ENCODE measurements around the gene IL12B.
"Not testable (repeated sequence)": the region's sequence is repeated elsewhere in the genome, so short reads cannot be mapped to it uniquely, and the experiment has no call there.

The IL12B gene

DNA sequence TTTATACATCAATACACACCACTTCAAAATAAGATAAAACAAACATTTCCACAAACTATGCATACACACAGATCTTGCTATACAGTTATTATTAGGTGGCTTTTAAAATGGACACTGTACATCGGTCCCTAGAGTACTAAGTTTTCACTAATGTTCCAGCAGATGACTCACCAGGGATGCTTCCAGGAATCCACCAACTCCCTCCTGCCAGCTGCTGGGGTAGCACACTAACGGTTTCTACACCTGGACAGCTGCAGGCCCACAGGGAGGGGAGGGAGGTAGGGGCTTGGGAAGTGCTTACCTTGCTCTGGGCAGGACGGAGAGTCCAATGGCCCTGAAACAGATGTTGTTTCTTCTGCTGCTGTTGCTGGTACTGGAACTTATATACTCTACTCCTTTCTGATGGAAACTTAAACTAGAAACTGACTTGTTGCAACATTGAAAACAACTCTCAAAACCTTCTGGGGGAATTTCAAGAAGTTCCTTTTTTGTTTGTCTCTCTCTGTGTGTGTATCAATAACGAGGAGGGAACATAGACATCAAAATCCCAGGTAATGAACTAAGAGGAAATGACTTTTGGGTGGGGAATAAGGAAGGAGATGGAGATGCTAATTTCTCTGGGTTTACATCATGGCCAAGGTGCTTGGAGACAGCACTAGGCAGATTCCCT lies at the start of gene IL12B:
Gene IL12B (minus strand): TSS at position 357 of the 670 bp plus-strand sequence. CDS start 3,705 bp downstream, outside the sequence.
- peak; percentile 26 for DNase-seq (ENCODE audit: low read depth)
- peak within 1 kb of the TSS; percentile 44 for H3K4me3 ChIP-seq (ENCODE audit: low read length)
- no peak for TF ChIP-seq CTCF (IDR thresholded peaks at IDR 0.05; ENCODE audit: insufficient read depth, low read depth, low read length, missing control alignments)

- no peak for DNase-seq (ENCODE audit: low read depth)
- no peak for TF ChIP-seq CTCF (IDR thresholded peaks at IDR 0.05; ENCODE audit: insufficient read depth, low read depth, low read length, missing control alignments)
- H3K4me3 ChIP-seq (ENCODE audit: low read length) = no peak overlapping the region
Observed at GRCh38 chr5:159377653-159378052, 47.4 kb upstream of the IL12B start.

DNA sequence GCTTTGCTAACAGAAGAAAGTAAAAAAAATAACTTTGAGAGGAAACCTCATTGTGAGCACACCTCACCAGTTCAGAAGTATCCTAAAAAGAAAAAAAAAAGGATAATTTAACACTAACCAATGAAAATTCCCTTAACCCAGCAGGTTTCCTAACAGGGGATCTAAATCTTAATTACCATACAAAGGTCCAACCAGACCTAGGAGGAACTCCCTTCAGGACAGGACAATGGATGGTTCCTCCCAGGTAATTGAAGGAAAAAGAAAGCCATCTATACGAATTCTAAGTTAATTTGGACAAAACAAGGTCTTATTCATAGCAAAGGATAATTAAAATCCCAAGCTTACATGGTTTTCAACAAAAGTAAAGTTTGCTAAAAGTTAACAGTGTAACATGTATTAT lies 37.6 kb upstream of the IL12B start:
- H3K4me3 ChIP-seq (ENCODE audit: low read length); DNase-seq (ENCODE audit: low read depth): not testable (repeated sequence)

DNA sequence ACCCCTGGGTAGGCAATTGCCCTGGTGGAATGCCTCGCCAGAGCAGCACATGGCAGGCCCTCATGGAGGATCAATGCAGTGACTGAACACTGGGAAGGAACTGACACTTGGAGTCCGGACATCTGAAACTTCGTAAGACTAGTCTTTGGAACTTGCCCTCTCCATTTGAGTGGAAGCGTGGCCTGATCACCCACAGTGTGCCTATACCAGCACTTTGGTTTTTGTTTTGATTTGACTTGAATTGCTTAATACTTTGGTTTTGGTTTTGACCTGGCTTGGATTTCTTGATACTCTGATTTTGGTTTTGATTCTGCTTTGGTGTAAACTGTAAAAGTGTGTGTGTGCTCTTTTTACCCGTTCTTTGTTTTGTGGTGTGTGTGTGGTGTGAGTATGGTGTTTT lies 36.5 kb upstream of the IL12B start:
- not testable (repeated sequence) for DNase-seq (ENCODE audit: low read depth); H3K4me3 ChIP-seq (ENCODE audit: low read length)

DNA sequence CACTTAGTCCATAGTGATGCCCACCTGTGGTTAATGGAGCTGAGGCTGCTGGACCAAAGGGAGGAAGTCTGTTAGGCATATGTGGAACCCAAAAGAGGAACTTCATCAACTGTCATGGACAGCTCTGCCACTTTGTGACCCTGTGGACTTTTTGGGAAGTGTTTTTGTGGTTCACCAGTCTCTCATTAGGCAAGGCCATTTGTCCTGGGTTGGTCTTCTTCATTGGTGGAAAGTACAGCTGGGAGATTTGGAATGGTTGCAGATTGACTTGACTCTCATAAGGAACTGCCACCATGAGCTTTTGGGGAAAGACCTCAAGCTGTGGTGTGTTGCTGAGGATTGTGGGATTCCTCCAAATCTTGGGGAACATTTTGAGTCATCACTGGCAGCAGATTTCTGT lies 31.9 kb upstream of the IL12B start:
- no peak overlapping the region for H3K4me3 ChIP-seq (ENCODE audit: low read length)
- no peak for TF ChIP-seq CTCF (IDR thresholded peaks at IDR 0.05; ENCODE audit: insufficient read depth, low read depth, low read length, missing control alignments)
- DNase-seq (ENCODE audit: low read depth) = no peak

GRCh38 chr5:159359871-159360270 lies 29.6 kb upstream of the IL12B start:
- H3K4me3 ChIP-seq (ENCODE audit: low read length); DNase-seq (ENCODE audit: low read depth): not testable (repeated sequence)

DNA sequence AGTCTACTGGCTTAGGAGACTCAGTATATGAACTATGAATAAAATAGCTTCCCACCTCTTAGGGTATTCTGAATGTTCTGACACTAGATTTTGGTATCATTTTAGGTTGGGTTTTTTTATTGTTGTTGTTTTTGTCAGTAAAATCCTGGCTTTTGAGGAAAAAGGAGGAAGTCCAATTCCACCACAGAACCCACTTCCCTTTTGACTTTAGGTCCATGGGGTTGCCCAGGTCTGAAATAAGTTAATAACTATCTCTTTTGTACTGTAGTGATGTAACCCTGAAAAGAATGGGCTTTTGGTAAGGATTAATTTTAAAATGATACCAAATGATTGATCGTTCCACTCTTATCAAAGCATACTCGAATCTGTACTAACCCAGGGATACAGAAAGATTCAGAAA lies 29.1 kb upstream of the IL12B start:
- no peak for DNase-seq (ENCODE audit: low read depth)
- TF ChIP-seq CTCF (IDR thresholded peaks at IDR 0.05; ENCODE audit: insufficient read depth, low read depth, low read length, missing control alignments) = no peak
- no peak overlapping the region for H3K4me3 ChIP-seq (ENCODE audit: low read length)

DNA sequence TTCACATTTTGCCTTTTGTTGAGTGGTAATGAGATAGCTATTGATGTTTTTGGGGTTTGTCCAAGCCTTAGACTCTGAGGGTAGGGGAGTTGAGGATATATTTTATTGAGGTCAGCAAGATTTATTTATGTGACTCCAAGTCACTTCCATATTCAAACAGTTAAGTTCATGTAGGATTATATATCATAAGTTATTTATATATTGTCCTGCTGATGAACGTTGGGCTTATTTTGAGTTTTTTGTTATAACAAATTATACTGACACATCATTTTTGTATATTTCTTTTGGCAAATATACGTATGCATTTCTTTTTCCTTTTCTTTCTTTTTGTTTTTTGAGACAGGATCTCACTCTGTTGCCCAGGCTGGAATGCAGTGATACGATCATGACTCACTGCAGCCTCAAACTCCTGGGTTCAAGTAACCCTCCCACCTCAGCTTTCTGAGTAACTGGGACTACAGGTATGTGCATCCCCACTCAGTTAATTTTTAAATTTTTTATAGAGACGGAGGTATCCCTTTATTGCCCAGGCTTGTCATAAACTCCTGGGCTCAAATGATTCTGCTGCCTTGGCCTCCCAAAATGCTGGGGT lies 23.5 kb upstream of the IL12B start:
- H3K4me3 ChIP-seq (ENCODE audit: low read length) = no peak overlapping the region
- TF ChIP-seq CTCF (IDR thresholded peaks at IDR 0.05; ENCODE audit: insufficient read depth, low read depth, low read length, missing control alignments) = no peak
- no peak for DNase-seq (ENCODE audit: low read depth)

DNA sequence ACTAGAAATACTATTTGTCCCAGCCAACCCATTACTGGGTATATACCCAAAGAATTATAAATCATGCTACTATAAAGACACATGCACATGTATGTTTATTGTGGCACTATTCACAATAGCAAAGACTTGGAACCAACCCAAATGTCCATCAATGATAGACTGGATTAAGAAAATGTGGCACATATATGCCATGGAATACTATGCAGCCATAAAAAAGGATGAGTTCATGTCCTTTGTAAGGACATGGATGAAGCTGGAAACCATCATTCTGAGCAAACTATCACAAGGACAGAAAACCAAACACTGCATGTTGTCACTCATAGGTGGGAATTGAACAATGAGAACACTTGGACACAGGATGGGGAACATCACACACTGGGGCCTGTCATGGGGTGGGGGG lies 20.4 kb upstream of the IL12B start:
- H3K4me3 ChIP-seq (ENCODE audit: low read length); DNase-seq (ENCODE audit: low read depth): not testable (repeated sequence)

DNA sequence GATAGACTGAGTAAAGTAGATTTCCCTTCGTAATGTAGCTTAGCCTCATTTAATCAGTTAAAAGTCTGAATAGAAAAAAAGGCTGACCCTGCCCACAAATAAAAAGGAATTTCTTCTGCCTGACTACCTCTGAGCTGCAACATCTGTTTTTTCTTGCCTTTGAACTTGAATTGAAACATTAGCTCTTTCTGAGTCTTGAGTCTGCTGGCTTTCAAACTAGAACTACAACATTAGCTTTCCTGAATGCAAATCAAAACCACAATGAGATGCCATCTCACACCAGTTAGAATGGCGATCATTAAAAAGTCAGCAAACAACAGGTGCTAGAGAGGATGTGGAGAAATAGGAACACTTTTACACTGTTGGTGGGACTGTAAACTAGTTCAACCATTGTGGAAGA lies 19.9 kb upstream of the IL12B start:
- H3K4me3 ChIP-seq (ENCODE audit: low read length); DNase-seq (ENCODE audit: low read depth): not testable (repeated sequence)

Data from epithelial cell of esophagus (primary cell).